Measurements from ENCODE around the gene GPI.

DNA sequence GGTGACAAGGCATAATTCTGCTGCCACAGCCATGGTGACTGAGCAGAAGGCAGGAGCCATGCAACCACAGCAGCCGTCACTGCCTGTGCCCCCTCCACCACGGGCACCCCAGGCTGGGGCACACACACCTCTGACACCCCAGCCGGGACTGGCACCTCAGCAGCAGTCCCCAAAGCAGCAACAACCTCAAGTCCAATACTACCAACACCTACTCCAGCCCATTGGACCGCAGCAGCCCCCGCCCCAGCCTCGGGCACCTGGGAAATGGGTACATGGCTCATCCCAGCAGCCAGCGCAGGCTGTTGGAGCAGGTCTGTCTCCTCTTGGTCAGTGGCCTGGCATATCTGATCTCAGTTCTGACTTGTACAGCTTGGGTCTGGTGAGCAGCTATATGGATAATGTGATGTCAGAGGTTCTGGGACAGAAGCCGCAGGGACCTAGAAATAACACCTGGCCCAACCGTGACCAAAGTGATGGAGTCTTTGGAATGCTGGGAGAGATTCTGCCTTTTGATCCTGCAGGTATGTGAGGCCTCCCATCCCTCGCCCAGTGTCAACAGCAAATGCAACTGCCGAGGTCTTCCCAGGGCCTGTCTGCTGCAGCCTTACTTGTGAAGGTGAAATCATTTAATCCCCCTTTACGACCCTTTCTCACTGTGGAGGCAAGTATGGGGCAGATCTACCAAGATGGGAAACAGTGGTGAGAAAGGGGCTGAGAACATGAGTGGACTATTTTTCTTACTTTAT is 22.9 kb upstream of the GPI start:
- TF ChIP-seq, protein P1, sequence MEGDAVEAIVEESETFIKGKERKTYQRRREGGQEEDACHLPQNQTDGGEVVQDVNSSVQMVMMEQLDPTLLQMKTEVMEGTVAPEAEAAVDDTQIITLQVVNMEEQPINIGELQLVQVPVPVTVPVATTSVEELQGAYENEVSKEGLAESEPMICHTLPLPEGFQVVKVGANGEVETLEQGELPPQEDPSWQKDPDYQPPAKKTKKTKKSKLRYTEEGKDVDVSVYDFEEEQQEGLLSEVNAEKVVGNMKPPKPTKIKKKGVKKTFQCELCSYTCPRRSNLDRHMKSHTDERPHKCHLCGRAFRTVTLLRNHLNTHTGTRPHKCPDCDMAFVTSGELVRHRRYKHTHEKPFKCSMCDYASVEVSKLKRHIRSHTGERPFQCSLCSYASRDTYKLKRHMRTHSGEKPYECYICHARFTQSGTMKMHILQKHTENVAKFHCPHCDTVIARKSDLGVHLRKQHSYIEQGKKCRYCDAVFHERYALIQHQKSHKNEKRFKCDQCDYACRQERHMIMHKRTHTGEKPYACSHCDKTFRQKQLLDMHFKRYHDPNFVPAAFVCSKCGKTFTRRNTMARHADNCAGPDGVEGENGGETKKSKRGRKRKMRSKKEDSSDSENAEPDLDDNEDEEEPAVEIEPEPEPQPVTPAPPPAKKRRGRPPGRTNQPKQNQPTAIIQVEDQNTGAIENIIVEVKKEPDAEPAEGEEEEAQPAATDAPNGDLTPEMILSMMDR (IDR thresholded peaks at IDR 0.05; ENCODE audit: extremely low read depth in 1 of 2, insufficient read depth in 1 of 2, low read depth in 1 of 2, low read length in 2 of 2): no peak
- TF ChIP-seq POLR2AphosphoS5 (IDR thresholded peaks at IDR 0.05; ENCODE audit: insufficient read depth, low read depth, low read length): no peak
- TF ChIP-seq, protein P2, sequence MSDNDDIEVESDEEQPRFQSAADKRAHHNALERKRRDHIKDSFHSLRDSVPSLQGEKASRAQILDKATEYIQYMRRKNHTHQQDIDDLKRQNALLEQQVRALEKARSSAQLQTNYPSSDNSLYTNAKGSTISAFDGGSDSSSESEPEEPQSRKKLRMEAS (IDR thresholded peaks at IDR 0.05; ENCODE audit: insufficient read depth, insufficient read length): no peak
- no peak for TF ChIP-seq EZH2 (IDR thresholded peaks at IDR 0.05; ENCODE audit: borderline replicate concordance, low read depth, low read length, severe bottlenecking)
- TF ChIP-seq POLR2A (IDR thresholded peaks at IDR 0.05; ENCODE audit: low read depth, low read length): no peak
